ENCODE data around the gene MMP14.

GRCh38 chr14:22798528-22798927, 37.9 kb upstream of the MMP14 start:
- TF ChIP-seq CTCF (IDR thresholded peaks at IDR 0.05), result no peak
- no peak for TF ChIP-seq POLR2A (IDR thresholded peaks at IDR 0.05)
